ENCODE results near the gene MMP17.

MMP17 gene

GRCh38 chr12:131787143-131787660, 41.0 kb upstream of the MMP17 start:
- TF ChIP-seq, protein P1, sequence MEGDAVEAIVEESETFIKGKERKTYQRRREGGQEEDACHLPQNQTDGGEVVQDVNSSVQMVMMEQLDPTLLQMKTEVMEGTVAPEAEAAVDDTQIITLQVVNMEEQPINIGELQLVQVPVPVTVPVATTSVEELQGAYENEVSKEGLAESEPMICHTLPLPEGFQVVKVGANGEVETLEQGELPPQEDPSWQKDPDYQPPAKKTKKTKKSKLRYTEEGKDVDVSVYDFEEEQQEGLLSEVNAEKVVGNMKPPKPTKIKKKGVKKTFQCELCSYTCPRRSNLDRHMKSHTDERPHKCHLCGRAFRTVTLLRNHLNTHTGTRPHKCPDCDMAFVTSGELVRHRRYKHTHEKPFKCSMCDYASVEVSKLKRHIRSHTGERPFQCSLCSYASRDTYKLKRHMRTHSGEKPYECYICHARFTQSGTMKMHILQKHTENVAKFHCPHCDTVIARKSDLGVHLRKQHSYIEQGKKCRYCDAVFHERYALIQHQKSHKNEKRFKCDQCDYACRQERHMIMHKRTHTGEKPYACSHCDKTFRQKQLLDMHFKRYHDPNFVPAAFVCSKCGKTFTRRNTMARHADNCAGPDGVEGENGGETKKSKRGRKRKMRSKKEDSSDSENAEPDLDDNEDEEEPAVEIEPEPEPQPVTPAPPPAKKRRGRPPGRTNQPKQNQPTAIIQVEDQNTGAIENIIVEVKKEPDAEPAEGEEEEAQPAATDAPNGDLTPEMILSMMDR (conservative IDR thresholded peaks at IDR 0.05) = no peak
- no peak overlapping the region for H3K27ac ChIP-seq

GRCh38 chr12:131788070-131788469, 40.1 kb upstream of the MMP17 start:
- H3K27ac ChIP-seq = no peak overlapping the region

DNA sequence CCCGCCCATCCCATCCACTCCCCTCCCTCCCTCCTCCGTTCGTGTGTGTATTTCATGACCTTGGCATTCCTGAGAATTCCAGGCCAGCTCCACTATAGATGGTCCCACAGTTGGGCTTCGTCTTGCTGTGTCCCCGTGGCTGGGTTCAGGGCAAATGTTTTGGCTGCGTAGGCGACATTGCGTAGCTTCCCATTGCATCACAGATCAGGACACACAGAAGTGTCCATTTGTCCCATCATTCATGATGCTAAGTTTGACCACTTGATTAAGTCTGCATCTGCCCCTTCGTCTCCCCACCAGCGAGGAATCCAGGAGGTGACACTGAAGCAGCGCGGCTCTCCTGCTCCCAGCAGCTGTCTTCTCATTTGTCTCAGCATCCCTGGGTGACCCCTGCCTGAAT, 38.6 kb upstream of the MMP17 start:
- TF ChIP-seq, protein P1 (conservative IDR thresholded peaks at IDR 0.05) = no peak
- H3K27ac ChIP-seq = no peak overlapping the region

More at GRCh38 chr12:131788070-131788469, 40.1 kb upstream of the MMP17 start:
- TF ChIP-seq, protein P1 (conservative IDR thresholded peaks at IDR 0.05) = no peak

DNA sequence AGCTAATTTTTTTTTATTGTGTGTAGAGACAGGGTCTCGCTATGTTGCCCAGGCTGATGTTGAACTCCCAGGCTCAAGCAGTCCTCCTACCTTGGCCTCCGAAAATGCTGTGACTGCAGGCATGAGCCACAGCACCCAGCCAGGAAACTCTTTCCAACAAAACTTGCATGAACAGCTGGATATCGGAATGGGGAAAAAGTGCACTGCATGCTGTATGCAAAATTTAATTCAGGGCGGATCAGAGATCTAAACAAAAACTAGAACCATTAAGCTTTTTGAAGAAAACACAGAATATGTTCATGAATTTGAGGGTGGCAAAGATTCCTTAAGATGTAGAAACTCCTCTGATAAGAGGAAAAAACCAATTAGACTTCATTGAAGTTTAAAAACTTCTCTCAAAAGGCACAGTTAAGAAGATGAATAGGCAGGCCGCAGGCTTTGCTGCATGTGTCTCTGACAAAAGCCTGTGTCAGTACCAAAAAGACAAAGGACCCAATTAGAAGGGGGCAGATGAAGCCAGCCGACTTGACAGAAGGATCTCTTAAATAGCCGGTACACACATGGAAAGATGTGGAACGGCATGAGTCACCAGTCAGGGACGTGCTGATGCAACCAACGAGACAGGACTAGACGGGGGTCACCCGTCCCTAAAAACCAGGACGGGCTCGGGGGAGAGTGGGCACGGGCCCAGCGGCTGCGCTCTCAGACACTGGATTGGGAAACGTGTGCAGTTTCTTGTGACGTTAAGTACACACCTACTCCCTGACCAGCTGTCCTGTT, 34.8 kb upstream of the MMP17 start:
- TF ChIP-seq, protein P1 (conservative IDR thresholded peaks at IDR 0.05) = no peak
- H3K27ac ChIP-seq = no peak overlapping the region

GRCh38 chr12:131794061-131794460, 34.1 kb upstream of the MMP17 start:
- H3K27ac ChIP-seq = no peak overlapping the region
- TF ChIP-seq, protein P1 (conservative IDR thresholded peaks at IDR 0.05) = no peak

DNA sequence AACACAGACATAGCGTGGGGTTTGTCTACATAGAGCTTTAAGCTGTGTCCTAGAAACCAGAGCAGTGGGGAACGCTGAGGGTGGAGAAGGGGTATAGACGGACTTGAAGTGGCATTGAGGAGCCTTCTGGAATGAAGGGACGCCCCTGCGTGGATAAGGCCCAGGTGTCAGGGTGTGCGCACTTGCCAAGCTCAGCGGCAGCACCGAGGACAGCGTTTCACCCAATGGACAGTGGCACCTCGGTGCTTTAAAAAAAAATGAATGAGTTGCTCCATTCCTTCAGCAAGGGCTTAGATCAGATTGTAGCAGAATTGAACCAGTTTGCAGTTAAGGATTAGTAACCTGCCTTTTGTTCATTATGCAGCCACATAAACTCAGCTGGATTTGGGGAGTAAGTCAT, 33.6 kb upstream of the MMP17 start:
- no peak overlapping the region for H3K27ac ChIP-seq
- TF ChIP-seq, protein P1 (conservative IDR thresholded peaks at IDR 0.05) = no peak

- TF ChIP-seq, protein P1 (conservative IDR thresholded peaks at IDR 0.05) = no peak
- H3K27ac ChIP-seq = no peak overlapping the region
These were observed 33.1 kb upstream of the MMP17 start for GRCh38 chr12:131795064-131795463.
